IPS-15b (cell line): Measurements from ENCODE around the gene C21orf58.

Source experiments
- H3K27me3 ChIP-seq: one replicate; pipeline ENCODE4 v1.6.1; 2013; ENCODE audit warnings: low read length; ENCODE audit not compliant: control insufficient read depth, insufficient read depth
- H3K36me3 ChIP-seq: one replicate; pipeline ENCODE4 v1.6.1; 2013; ENCODE audit warnings: low read length; ENCODE audit not compliant: control insufficient read depth, insufficient read depth
- H3K4me1 ChIP-seq: one replicate; pipeline ENCODE4 v1.6.1; 2013; ENCODE audit warnings: mild to moderate bottlenecking, low read length; ENCODE audit not compliant: control insufficient read depth, insufficient read depth
- H3K4me3 ChIP-seq: one replicate; pipeline ENCODE4 v1.5.1; 2013; ENCODE audit warnings: low read depth, low read length
- H3K9ac ChIP-seq: one replicate; pipeline ENCODE4 v1.6.1; 2013; ENCODE audit warnings: low read depth, mild to moderate bottlenecking, low read length
- H3K9me3 ChIP-seq: one replicate; pipeline ENCODE4 v1.6.1; 2013; ENCODE audit warnings: mild to moderate bottlenecking, low read length; ENCODE audit not compliant: control insufficient read depth, insufficient read depth

Gene C21orf58

DNA sequence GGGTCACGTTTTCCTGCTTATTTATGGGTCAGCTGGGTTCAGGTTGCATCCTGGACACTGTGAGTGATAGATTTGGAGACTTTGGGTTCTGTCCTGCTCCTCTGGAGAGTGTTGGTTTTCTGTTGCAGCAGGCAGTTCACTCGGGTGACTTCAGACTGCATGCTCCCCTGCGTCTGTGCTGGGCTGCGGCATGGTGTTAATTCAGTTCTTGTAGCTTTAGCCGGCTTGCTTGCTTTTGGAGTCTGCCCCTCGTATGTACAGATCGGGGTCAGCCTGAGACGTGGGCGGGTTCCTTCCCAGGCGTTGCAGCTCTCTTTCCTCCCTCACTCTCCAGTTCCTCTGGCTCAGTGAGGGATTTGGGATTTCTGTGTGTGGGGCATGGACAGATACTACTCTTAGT is 38.3 kb upstream of the C21orf58 start:
- Histone ChIP-seq H3K4me3 (no peak overlapping the region), H3K9me3 (no peaks in the 10 kb centered on the region), H3K4me1 (no peaks in the 10 kb centered on the region), H3K27me3 (no peaks in the 10 kb centered on the region), H3K36me3 (peaks cover 45% of the 10 kb centered on the region), H3K9ac (no peak overlapping the region)

DNA sequence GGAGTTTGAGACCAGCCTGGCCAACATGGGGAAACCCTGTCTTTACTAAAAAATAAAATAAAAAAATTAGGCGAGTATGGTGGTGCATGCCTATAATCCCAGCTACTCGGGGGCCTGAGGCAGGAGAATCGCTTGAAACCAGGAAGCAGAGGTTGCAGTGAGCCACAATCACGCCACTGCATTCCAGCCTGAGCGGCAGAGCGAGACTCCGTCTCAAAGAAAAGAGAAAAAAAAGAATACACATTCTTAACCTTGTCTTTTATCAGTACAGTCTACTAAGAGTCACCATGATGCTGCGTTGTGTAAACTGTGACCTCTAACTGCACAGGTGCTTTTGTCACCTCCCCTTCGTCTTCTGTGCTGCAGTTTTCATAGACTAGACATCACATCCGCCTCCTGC is 37.5 kb upstream of the C21orf58 start:
- no peaks in the 10 kb centered on the region for H3K27me3 ChIP-seq
- H3K9me3 ChIP-seq: no peaks in the 10 kb centered on the region
- no peak overlapping the region for H3K9ac ChIP-seq
- peaks cover 48% of the 10 kb centered on the region for H3K36me3 ChIP-seq
- no peak overlapping the region for H3K4me3 ChIP-seq
- H3K4me1 ChIP-seq: no peaks in the 10 kb centered on the region

DNA sequence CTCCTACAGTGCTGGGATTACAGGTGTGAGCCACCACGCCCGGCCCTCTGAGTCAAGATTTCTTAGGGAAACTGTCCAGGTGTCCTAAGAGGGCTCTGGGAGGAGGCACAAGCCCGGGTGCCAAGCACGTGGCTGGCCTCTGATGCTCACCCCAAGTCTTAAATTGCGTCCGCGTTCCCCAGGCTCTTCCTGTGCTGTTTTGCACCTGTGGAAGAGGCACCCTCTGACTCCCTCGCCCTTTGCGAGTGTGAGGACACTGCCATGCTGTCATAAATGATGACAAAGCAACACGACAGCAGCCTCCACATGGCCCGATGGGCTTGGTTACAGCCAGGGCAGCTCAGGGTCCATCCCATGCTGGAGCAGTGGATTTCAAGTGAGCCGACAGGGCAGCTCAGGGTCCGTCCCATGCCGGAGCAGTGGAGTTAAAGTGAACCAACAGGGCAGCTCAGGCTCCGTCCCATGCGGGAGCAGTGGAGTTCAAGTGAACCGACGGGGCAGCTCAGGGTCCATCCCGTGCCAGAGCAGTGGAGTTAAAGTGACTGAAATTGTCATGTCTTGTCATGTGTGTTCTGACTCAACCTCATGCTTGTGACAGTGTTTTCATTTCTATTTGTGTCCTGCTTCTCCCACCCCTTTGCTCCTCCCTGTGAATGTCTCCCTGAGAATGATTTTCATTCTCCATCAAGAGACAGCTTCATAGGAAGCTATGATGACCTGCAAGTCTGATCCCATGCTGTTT is 34.2 kb upstream of the C21orf58 start:
- Histone ChIP-seq H3K9me3 (no peaks in the 10 kb centered on the region), H3K4me3 (no peak overlapping the region), H3K9ac (no peak overlapping the region), H3K4me1 (no peaks in the 10 kb centered on the region), H3K27me3 (no peaks in the 10 kb centered on the region), H3K36me3 (peaks cover 56% of the 10 kb centered on the region)

DNA sequence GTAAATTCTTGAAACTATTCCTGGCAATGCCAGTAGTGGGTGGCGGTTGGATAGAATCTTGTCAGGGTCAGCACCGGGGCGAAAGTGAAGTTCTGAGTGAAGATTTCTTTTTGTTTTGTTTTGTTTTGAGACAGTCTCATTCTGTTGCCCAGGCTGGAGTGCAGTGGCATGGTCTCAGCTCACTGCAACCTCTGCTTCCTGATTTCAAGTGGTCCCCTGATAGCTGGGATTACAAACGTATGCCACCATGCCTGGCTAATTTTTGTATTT is 33.6 kb upstream of the C21orf58 start:
- H3K36me3 ChIP-seq: peaks cover 62% of the 10 kb centered on the region
- no peaks in the 10 kb centered on the region for H3K4me1 ChIP-seq
- H3K9ac ChIP-seq: no peak overlapping the region
- H3K4me3 ChIP-seq: no peak overlapping the region
- no peaks in the 10 kb centered on the region for H3K9me3 ChIP-seq
- no peaks in the 10 kb centered on the region for H3K27me3 ChIP-seq

DNA sequence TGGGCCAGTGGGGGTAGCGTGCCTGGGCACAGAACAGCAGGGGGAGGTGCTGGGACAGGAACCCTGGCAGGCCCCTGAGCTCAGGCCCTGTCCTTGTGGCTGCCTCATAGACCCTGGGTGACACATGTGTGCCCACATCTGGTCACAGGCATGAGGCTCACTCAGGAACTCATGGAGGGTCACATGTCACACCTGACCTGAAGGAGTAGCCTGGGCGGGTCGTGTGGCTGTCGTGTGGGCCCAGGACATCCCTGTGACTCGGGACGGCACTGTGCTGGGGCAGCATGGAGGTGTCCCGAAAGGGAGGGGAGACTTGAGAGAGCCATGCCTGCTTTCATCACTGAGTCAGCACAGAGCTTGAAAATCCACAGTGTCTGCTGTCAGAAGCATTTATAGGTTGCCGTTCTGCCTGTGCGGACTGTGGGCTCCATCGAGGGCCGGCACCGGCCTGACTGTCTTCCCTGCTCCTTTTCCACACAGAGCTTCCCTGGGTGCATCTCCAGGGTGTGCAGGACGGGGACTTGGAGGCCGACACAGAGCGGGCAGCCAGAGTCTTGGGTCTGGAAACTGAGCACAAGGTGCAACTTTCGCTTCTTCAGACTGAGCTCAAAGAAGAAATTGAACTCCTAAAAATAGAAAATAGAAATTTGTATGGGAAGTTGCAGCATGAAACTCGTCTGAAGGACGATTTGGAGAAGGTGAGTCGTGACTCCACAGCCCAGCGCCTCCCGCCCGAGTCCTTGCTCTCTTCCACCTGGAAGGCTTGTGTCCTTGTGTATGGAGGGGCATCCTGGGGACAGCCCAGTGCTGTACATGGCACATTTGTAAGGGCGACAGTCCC is 33.0 kb upstream of the C21orf58 start:
- H3K4me1 ChIP-seq: no peaks in the 10 kb centered on the region
- H3K27me3 ChIP-seq: no peaks in the 10 kb centered on the region
- no peaks in the 10 kb centered on the region for H3K9me3 ChIP-seq
- no peak overlapping the region for H3K4me3 ChIP-seq
- H3K9ac ChIP-seq: no peak overlapping the region
- H3K36me3 ChIP-seq: peaks cover 67% of the 10 kb centered on the region

DNA sequence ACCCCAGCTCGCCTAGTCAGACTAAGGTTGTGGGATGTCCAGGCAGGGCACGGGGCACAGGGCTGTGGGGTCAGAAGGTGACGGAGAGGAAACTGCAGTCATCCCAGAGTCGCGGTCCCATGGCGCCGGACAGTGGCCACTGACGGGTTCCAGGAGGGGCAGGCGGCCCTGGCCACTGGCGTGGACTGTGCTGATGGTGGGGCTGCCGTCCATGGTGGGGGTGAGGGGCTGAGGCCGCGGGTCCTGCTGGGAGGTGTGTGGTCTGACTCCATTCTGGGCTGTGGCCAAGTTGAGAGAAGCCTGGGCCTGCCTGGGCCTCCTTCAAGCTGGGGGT is 32.3 kb upstream of the C21orf58 start:
- no peaks in the 10 kb centered on the region for H3K4me1 ChIP-seq
- peaks cover 74% of the 10 kb centered on the region for H3K36me3 ChIP-seq
- no peaks in the 10 kb centered on the region for H3K27me3 ChIP-seq
- no peaks in the 10 kb centered on the region for H3K9me3 ChIP-seq
- H3K4me3 ChIP-seq: no peak overlapping the region
- no peak overlapping the region for H3K9ac ChIP-seq

DNA sequence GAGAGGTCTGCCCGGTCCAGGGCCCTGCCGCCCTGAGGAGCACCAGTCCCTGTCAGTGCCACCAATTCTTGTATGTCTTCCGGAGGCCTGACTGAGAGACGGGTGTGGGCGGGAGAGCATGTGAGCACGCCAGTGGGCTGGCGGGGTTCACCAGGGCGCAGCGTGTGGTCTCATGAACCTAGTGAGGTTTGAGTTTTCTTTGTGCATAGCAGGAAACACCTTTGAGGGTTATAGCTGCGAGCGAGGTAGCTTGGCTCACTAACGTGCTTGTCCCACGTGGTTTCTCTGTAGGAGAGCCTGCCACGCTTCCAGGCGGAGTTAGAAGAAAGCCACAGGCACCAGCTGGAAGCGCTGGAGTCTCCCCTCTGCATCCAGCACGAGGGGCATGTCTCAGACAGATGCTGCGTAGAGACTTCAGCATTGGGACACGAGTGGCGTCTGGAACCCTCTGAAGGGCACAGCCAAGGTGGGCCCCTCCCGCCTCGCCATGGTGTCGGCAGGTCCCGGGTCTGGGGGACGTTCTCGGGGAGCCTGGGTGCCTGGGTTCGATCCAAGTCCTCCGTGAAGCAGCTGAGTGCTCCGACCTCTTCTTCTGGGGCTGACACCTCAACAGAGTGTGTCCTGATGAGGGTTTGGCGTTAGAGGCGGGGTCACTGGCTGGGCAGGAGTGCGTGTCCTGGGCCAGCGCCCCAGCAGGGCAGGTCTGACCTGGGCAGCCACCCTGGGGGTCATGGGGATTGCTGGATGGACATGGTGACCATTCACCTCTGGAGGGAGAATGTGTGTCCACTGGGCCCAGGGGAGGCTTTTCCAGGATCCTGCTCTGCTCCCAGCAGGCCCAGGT is 31.7 kb upstream of the C21orf58 start:
- no peaks in the 10 kb centered on the region for H3K4me1 ChIP-seq
- no peaks in the 10 kb centered on the region for H3K9me3 ChIP-seq
- H3K36me3 ChIP-seq: peaks cover 77% of the 10 kb centered on the region
- no peaks in the 10 kb centered on the region for H3K27me3 ChIP-seq
- H3K9ac ChIP-seq: no peak overlapping the region
- no peak overlapping the region for H3K4me3 ChIP-seq

DNA sequence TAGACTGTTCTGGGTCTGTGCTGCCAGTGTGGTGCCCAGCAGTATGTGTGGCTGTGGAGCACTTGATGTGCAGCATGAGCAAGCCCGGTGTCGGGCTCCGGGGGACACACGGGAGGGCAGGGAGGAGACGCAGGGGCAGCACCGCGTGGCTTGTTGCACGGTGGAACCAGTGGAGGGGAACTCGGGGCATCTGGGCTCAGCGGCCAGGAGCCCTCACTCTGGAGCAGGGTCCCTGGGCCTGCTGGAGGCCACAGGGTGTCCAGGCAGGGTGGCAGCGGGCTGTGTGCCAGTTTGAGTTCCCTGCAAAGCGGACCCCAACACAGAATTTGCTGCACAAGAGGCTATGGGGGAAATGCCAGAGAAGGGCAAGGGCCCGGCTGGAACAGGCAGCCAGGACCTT is 30.8 kb upstream of the C21orf58 start:
- peaks cover 86% of the 10 kb centered on the region for H3K36me3 ChIP-seq

DNA sequence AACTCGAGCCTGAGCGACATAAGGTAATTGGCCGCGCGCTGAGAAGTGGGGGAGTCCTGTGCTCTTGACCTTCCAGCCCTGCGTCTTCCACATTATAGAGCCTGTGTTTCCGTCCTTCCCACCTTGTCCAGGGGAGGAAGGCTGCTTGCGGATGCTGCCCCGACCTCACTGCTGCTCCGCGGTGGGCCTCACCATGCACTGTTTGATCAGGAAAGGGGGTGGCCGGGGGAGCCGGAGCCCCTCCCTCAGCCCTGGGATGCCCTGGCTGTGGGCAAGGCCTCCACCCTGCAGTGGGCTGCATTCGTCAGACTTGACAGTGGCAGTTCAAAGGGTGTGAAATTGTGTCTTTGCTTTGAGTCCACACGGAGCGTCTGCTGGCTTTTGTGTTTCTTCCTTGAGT is 30.4 kb upstream of the C21orf58 start:
- Histone ChIP-seq H3K27me3 (no peaks in the 10 kb centered on the region), H3K4me3 (no peak overlapping the region), H3K36me3 (peaks cover 90% of the 10 kb centered on the region), H3K4me1 (no peaks in the 10 kb centered on the region), H3K9me3 (no peaks in the 10 kb centered on the region), H3K9ac (no peak overlapping the region)

More for the DNA sequence above, 30.8 kb upstream of the C21orf58 start:
- Histone ChIP-seq H3K4me1 (no peaks in the 10 kb centered on the region), H3K9me3 (no peaks in the 10 kb centered on the region), H3K9ac (no peak overlapping the region), H3K27me3 (no peaks in the 10 kb centered on the region), H3K4me3 (no peak overlapping the region)

DNA sequence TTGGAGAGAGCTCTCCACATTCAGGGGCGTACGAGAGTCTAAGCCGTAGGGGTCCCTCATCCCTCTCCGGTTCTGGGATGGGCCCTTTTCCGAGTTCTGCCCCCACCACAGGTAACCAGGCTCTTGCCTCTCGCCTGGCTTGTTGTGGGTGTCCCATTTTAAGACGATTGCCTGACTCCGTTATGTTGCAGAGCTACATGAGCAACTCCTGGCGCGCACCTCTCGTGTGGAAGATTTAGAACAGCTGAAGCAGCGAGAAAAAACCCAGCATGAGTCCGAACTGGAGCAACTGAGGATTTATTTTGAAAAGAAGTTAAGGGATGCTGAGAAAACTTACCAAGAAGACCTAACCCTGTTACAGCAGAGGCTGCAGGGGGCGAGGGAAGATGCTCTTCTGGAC is 29.2 kb upstream of the C21orf58 start:
- Histone ChIP-seq H3K9me3 (no peaks in the 10 kb centered on the region), H3K36me3 (peaks cover 91% of the 10 kb centered on the region), H3K4me1 (no peaks in the 10 kb centered on the region), H3K27me3 (no peaks in the 10 kb centered on the region), H3K9ac (no peak overlapping the region), H3K4me3 (no peak overlapping the region)

DNA sequence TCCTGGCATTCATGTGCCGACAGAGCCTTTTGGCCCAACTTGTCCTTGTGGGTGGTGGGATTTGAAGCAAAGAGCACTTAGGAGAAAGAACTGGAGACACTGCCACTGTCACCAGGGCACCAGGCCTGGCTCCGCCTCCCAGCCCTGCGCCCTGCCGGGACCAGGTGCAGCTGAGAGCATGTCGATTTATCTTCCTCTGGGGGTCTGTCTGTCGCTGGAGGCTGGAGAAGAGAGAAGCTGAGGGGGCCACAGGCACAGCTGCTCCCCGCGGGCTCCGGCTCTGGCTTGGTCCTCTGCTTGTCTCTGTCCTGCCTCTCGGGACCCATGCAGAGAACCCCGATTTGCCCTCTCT is 28.5 kb upstream of the C21orf58 start:
- H3K9me3 ChIP-seq: no peaks in the 10 kb centered on the region
- no peaks in the 10 kb centered on the region for H3K27me3 ChIP-seq
- H3K4me1 ChIP-seq: no peaks in the 10 kb centered on the region
- no peak overlapping the region for H3K9ac ChIP-seq
- peaks cover 91% of the 10 kb centered on the region for H3K36me3 ChIP-seq
- no peak overlapping the region for H3K4me3 ChIP-seq
